DND-41 (cell line): ENCODE measurements around the gene ALDH1A3.

Source experiments
- ATAC-seq: fragments of 200-7000 bp; cut with Tn5 transposase; 3 replicates; pipeline ENCODE4 v1.9.1; 2021; ENCODE audit warnings: low read depth; ENCODE audit not compliant: insufficient read depth
- DNase-seq: peaks from one replicate; pipeline ENCODE4 v3.0.0-alpha.2; 2020
- H2AFZ ChIP-seq: 2 replicates; pipeline ENCODE4 v1.6.0; 2012; ENCODE audit warnings: low read depth, low read length
- H3K27ac ChIP-seq: 2 replicates; pipeline ENCODE4 v1.5.1; 2012; ENCODE audit warnings: low read length, inconsistent platforms
- H3K27me3 ChIP-seq: fragments of 200-600 bp; sonication (generic); 2 replicates; pipeline ENCODE4 v1.6.0; 2012; ENCODE audit warnings: low read length, mild to moderate bottlenecking, inconsistent platforms; ENCODE audit not compliant: insufficient read depth, poor library complexity
- H3K36me3 ChIP-seq: 2 replicates; pipeline ENCODE4 v1.5.1; 2012; ENCODE audit warnings: low read length, inconsistent platforms; ENCODE audit not compliant: insufficient read depth
- H3K4me1 ChIP-seq: 2 replicates; pipeline ENCODE4 v1.5.1; 2012; ENCODE audit warnings: mild to moderate bottlenecking, low read length; ENCODE audit not compliant: insufficient read depth
- H3K4me2 ChIP-seq: 2 replicates; pipeline ENCODE4 v1.6.0; 2012; ENCODE audit warnings: mild to moderate bottlenecking, moderate library complexity, low read length, inconsistent platforms; ENCODE audit not compliant: insufficient read depth
- H3K4me3 ChIP-seq, 2 experiments: fragments of 200-600 bp in 1 of 2; shearing (Covaris generic) in 1 of 2; 2 replicates each; pipeline ENCODE4 v1.5.1; 2012 to 2016; ENCODE audit warnings: inconsistent platforms in 2 of 2, low read length in 2 of 2, mild to moderate bottlenecking in 2 of 2, low read depth in 1 of 2, moderate library complexity in 1 of 2
- H3K79me2 ChIP-seq: 2 replicates; pipeline ENCODE4 v1.6.0; 2012; ENCODE audit warnings: low read length, inconsistent platforms; ENCODE audit not compliant: insufficient read depth
- H3K9ac ChIP-seq: 2 replicates; pipeline ENCODE4 v1.6.0; 2012; ENCODE audit warnings: low read depth, mild to moderate bottlenecking, inconsistent platforms, low read length, moderate library complexity
- H3K9me3 ChIP-seq: 2 replicates; pipeline ENCODE4 v1.5.1; 2012; ENCODE audit warnings: low read length, moderate library complexity, mild to moderate bottlenecking, inconsistent platforms; ENCODE audit not compliant: insufficient read depth, severe bottlenecking
- H4K20me1 ChIP-seq: 2 replicates; pipeline ENCODE4 v1.6.0; 2012; ENCODE audit warnings: low read length; ENCODE audit not compliant: insufficient read depth
- EZH2 ChIP-seq: IDR thresholded peaks from 3 replicates; pipeline ENCODE4 v1.6.1; 2012; ENCODE audit warnings: borderline replicate concordance, low read depth, mild to moderate bottlenecking, moderate library complexity, low read length, inconsistent platforms; ENCODE audit not compliant: severe bottlenecking
- TF ChIP-seq, protein P1 (sequence below): IDR thresholded peaks from 2 replicates; pipeline ENCODE4 v1.5.1; 2012; ENCODE audit warnings: borderline replicate concordance, low read length, moderate library complexity, mild to moderate bottlenecking; ENCODE audit not compliant: poor library complexity, severe bottlenecking; ENCODE audit errors: extremely low read depth

The ALDH1A3 gene

DNA sequence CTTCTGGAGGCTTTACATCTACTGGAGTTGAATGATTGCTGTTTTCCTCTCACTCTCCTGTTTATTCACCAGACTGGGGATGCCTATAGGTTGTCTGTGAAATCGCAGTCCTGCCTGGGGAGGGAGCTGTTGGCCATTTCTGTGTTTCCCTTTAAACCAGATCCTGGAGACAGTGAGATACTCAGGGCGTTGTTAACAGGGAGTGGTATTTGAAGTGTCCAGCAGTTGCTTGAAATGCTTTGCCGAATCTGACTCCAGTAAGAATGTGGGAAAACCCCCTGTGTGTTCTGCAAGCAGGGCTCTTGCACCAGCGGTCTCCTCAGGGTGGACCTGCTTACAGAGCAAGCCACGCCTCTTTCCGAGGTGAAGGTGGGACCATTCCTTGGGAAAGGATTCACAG lies 35.2 kb downstream of the ALDH1A3 start:
- Histone ChIP-seq H3K9me3 (no peaks in the 10 kb centered on the region), H3K4me1 (no peaks in the 10 kb centered on the region), H3K79me2 (no peaks in the 10 kb centered on the region), H3K36me3 (no peaks in the 10 kb centered on the region), H3K27me3 (peaks cover 3% of the 10 kb centered on the region), H3K27ac (no peak overlapping the region), H3K4me3 (no peak overlapping the region), H3K9ac (no peak overlapping the region), H2AFZ (no peak overlapping the region), H3K4me2 (no peak overlapping the region), H4K20me1 (no peaks in the 10 kb centered on the region)
- no peak for DNase-seq
- TF ChIP-seq, protein P1, sequence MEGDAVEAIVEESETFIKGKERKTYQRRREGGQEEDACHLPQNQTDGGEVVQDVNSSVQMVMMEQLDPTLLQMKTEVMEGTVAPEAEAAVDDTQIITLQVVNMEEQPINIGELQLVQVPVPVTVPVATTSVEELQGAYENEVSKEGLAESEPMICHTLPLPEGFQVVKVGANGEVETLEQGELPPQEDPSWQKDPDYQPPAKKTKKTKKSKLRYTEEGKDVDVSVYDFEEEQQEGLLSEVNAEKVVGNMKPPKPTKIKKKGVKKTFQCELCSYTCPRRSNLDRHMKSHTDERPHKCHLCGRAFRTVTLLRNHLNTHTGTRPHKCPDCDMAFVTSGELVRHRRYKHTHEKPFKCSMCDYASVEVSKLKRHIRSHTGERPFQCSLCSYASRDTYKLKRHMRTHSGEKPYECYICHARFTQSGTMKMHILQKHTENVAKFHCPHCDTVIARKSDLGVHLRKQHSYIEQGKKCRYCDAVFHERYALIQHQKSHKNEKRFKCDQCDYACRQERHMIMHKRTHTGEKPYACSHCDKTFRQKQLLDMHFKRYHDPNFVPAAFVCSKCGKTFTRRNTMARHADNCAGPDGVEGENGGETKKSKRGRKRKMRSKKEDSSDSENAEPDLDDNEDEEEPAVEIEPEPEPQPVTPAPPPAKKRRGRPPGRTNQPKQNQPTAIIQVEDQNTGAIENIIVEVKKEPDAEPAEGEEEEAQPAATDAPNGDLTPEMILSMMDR: no peak
- no peak for TF ChIP-seq EZH2
- ATAC-seq: no peak

DNA sequence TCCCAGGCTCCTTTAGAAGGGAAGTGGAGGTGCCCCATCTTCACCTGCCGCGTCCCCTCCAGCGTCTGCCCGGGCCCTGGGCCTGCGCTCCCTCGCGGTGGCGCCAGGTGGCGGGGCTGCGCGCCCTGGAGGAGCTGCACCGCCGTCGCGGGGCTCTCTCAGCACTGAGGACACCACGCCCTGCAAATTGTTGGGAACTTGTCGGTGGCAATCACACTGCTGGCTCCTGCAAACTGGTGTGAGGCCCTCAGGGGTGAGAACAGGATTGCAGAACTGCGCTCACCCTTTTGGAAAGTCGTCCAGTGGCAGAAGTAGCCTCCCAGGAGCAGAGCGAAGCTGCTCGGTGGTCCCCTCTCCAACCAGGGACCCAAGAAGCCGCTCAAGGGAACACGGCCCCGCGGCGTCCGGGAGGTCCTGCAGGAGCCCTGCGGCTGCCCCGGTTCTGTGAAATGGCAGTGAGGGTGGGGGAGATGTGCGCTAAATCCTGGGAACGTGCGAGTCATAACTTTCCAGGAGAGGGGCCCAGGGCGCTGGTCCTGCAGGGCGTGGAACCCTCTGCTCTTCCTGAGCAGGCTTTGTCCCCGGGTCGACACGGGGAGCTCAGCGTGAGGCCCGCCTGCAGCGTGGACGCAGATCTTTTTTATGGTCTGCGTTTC lies 38.5 kb downstream of the ALDH1A3 start:
- peaks cover 3% of the 10 kb centered on the region for H3K27me3 ChIP-seq
- H3K36me3 ChIP-seq: no peaks in the 10 kb centered on the region
- no peaks in the 10 kb centered on the region for H3K4me1 ChIP-seq
- TF ChIP-seq EZH2: no peak
- TF ChIP-seq, protein P1: no peak
- no peaks in the 10 kb centered on the region for H3K79me2 ChIP-seq
- no peak overlapping the region for H3K9ac ChIP-seq
- no peak overlapping the region for H3K27ac ChIP-seq
- no peak overlapping the region for H2AFZ ChIP-seq
- H3K9me3 ChIP-seq: no peaks in the 10 kb centered on the region
- H4K20me1 ChIP-seq: no peaks in the 10 kb centered on the region
- no peak overlapping the region for H3K4me3 ChIP-seq
- H3K4me2 ChIP-seq: no peak overlapping the region
- DNase-seq: no peak
- ATAC-seq: no peak

DNA sequence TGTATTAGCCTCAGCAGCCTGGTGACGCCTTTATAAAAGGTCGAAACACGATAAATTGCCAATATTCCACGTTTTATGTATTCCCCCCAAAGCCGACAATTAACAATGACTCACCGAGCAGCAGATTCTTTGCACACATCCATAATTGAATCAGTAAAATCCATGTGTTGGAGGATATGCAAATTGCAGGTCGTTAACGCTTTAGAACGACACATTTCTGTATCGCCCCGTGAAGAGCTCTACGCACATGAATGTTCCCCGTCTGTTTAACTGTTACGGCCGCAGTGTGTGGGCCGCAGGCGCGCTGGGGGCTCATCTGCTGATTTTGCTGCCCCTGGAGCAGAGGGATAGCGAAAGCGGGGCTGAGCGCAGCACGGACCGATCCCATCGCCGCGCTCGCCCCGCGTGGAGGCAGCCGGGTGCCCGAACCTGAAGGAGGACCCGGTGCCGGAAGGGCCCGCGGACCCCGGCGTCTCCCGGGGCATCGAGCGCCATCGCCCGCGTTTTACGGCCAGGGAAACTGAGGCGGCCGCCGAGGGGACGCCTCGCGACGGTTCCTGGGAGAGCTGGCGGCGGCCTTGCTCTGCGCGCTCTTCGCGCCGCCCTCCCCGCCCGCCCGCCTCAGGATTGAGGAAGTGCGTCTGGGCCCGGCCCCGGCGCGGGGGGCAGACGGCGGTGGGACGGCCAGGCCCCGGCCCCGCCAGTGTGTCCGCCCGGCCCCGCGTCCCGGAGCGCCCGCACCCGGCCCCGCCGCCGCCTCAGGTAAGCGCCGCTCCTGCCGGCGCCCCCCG lies 39.3 kb downstream of the ALDH1A3 start, which contains the start of gene LRRK1:
LRRK1 (plus strand) TSS at position 668 of the 791 bp plus-strand sequence. CDS start 5,276 bp downstream, outside the sequence.
- H3K9me3 ChIP-seq: no peaks in the 10 kb centered on the region
- no peak for TF ChIP-seq EZH2
- TF ChIP-seq, protein P1: no peak
- peaks cover 2% of the 10 kb centered on the region for H3K27me3 ChIP-seq
- H3K4me1 ChIP-seq: no peaks in the 10 kb centered on the region
- ATAC-seq (no peak), DNase-seq (no peak)
- H3K4me2 ChIP-seq: no peak within 1 kb of the TSS
- H3K4me3 ChIP-seq: no peak within 1 kb of the TSS
- no peaks in the 10 kb centered on the region for H4K20me1 ChIP-seq
- no peak within 1 kb of the TSS for H3K27ac ChIP-seq
- no peaks in the 10 kb centered on the region for H3K36me3 ChIP-seq
- no peak within 1 kb of the TSS for H2AFZ ChIP-seq
- no peaks in the 10 kb centered on the region for H3K79me2 ChIP-seq
- no peak within 1 kb of the TSS for H3K9ac ChIP-seq
